WTC11 (cell line): ENCODE results near the gene POU2F3. TPM values are rescaled to one million over a fixed set of nuclear protein-coding genes. Genes with fewer than 3 reads are reported as not detected.

Experiments
- ATAC-seq: fragments of 200-7000 bp; cut with Tn5 transposase; 2 replicates; pipeline ENCODE4 v1.10.0; 2021; ENCODE audit warnings: mild to moderate bottlenecking, moderate library complexity
- CTCF ChIA-PET: fragments of 300-600 bp; sonication (Branson Sonifier 250); formaldehyde crosslinking; loops from one replicate; lab custom pipeline; 2021; ENCODE audit warnings: antibody characterized with exemption; lab: Charles Lee
- POLR2A ChIA-PET: fragments of 350-600 bp; sonication (Branson Sonifier 250); formaldehyde crosslinking; loops from one replicate; lab custom pipeline; 2021; ENCODE audit warnings: antibody characterized with exemption; lab: Charles Lee
- DNase-seq: peaks from one replicate; pipeline ENCODE4 v3.0.0; 2021; ENCODE audit warnings: low spot score
- H3K27ac Mint-ChIP-seq: 2 replicates; pipeline ENCODE4 v1.8.0; 2021; ENCODE audit warnings: mixed read lengths
- H3K27me3 Mint-ChIP-seq: 2 replicates; pipeline ENCODE4 v1.8.0; 2021; ENCODE audit warnings: low read depth, mild to moderate bottlenecking, moderate library complexity, mixed read lengths
- H3K36me3 Mint-ChIP-seq: 2 replicates; pipeline ENCODE4 v1.8.0; 2021; ENCODE audit warnings: mixed read lengths
- H3K4me1 Mint-ChIP-seq: 2 replicates; pipeline ENCODE4 v1.8.0; 2022; ENCODE audit warnings: mixed read lengths
- H3K4me3 Mint-ChIP-seq: 2 replicates; pipeline ENCODE4 v1.8.0; 2021; ENCODE audit warnings: mild to moderate bottlenecking, moderate library complexity, mixed read lengths
- H3K9me3 Mint-ChIP-seq: 2 replicates; pipeline ENCODE4 v1.8.0; 2021; ENCODE audit warnings: mixed read lengths
- ATF1 ChIP-seq: sonication (generic); formaldehyde crosslinking; IDR thresholded peaks from 2 replicates; pipeline ENCODE4 v1.8.1; 2023; ENCODE audit warnings: mild to moderate bottlenecking, moderate library complexity, missing genetic modification reagents
- ATF6 ChIP-seq: sonication (generic); formaldehyde crosslinking; IDR thresholded peaks from 2 replicates; pipeline ENCODE4 v1.8.1; 2023; ENCODE audit warnings: mild to moderate bottlenecking, missing genetic modification reagents
- CREB1 ChIP-seq: sonication (generic); formaldehyde crosslinking; IDR thresholded peaks from 2 replicates; pipeline ENCODE4 v1.8.0; 2023; ENCODE audit warnings: mild to moderate bottlenecking, missing genetic modification reagents
- E2F1 ChIP-seq: sonication (generic); formaldehyde crosslinking; IDR thresholded peaks from 2 replicates; pipeline ENCODE4 v1.8.0; 2022; ENCODE audit warnings: mild to moderate bottlenecking, missing genetic modification reagents
- E2F5 ChIP-seq: sonication (generic); formaldehyde crosslinking; IDR thresholded peaks from 2 replicates; pipeline ENCODE4 v1.8.1; 2022; ENCODE audit warnings: mild to moderate bottlenecking, moderate library complexity, missing genetic modification reagents
- ELF4 ChIP-seq: sonication (generic); formaldehyde crosslinking; IDR thresholded peaks from 2 replicates; pipeline ENCODE4 v1.8.1; 2022; ENCODE audit warnings: low read depth, mild to moderate bottlenecking, moderate library complexity, missing genetic modification reagents
- ETV6 ChIP-seq: sonication (generic); formaldehyde crosslinking; IDR thresholded peaks from 2 replicates; pipeline ENCODE4 v1.8.1; 2022; ENCODE audit warnings: mild to moderate bottlenecking, missing genetic modification reagents
- FOXP4 ChIP-seq: sonication (generic); formaldehyde crosslinking; IDR thresholded peaks from 2 replicates; pipeline ENCODE4 v1.8.0; 2022; ENCODE audit warnings: mild to moderate bottlenecking, missing genetic modification reagents
- GABPB1 ChIP-seq: sonication (generic); formaldehyde crosslinking; IDR thresholded peaks from 2 replicates; pipeline ENCODE4 v1.8.1; 2023; ENCODE audit warnings: mild to moderate bottlenecking, missing genetic modification reagents
- IRF1 ChIP-seq: sonication (generic); formaldehyde crosslinking; IDR thresholded peaks from 2 replicates; pipeline ENCODE4 v1.8.0; 2023; ENCODE audit warnings: missing genetic modification reagents
- KAT7 ChIP-seq: sonication (generic); formaldehyde crosslinking; IDR thresholded peaks from 2 replicates; pipeline ENCODE4 v1.8.1; 2023; ENCODE audit warnings: missing genetic modification reagents, mild to moderate bottlenecking, borderline replicate concordance
- NR1H2 ChIP-seq: sonication (generic); formaldehyde crosslinking; IDR thresholded peaks from 2 replicates; pipeline ENCODE4 v1.9.0; 2021; ENCODE audit warnings: mild to moderate bottlenecking, moderate library complexity, missing genetic modification reagents
- NR2C2 ChIP-seq: sonication (generic); formaldehyde crosslinking; IDR thresholded peaks from 2 replicates; pipeline ENCODE4 v1.8.0; 2022; ENCODE audit warnings: mild to moderate bottlenecking, missing genetic modification reagents
- OVOL2 ChIP-seq: fragments of 250-450 bp; sonication (Bioruptor Pico); IDR thresholded peaks from 2 replicates; pipeline ENCODE4 v1.9.0; 2021; ENCODE audit warnings: mild to moderate bottlenecking, borderline replicate concordance
- PREB ChIP-seq: sonication (generic); formaldehyde crosslinking; IDR thresholded peaks from 2 replicates; pipeline ENCODE4 v1.8.1; 2022; ENCODE audit warnings: mild to moderate bottlenecking, missing genetic modification reagents, moderate library complexity, borderline replicate concordance
- ZNF396 ChIP-seq: fragments of 250-450 bp; sonication (Bioruptor Pico); IDR thresholded peaks from 2 replicates; pipeline ENCODE4 v1.8.0; 2021; ENCODE audit warnings: mild to moderate bottlenecking, moderate library complexity, borderline replicate concordance
- ZNF512 ChIP-seq: sonication (generic); formaldehyde crosslinking; IDR thresholded peaks from 2 replicates; pipeline ENCODE4 v1.8.1; 2022; ENCODE audit warnings: missing genetic modification reagents, borderline replicate concordance
- ZNF532 ChIP-seq: fragments of 250-450 bp; sonication (Bioruptor Pico); IDR thresholded peaks from 2 replicates; pipeline ENCODE4 v1.9.0; 2021; ENCODE audit warnings: mild to moderate bottlenecking, borderline replicate concordance
- ZNF671 ChIP-seq: fragments of 250-450 bp; sonication (Bioruptor Pico); IDR thresholded peaks from 2 replicates; pipeline ENCODE4 v1.8.0; 2021; ENCODE audit warnings: mild to moderate bottlenecking
- total RNA-seq: library from RNA; stranded (reverse); gene quantifications from 3 replicates; pipeline ENCODE4 v1.2.3, GENCODE V29; 2021

The POU2F3 gene
- total RNA-seq, 1 experiment from 2014 or later: 0.61 TPM

- Mint-ChIP-seq H3K27ac (no peak overlapping the region), H3K9me3 (no peaks in the 10 kb centered on the region), H3K27me3 (peaks cover 85% of the 10 kb centered on the region), H3K4me1 (peaks cover 26% of the 10 kb centered on the region), H3K36me3 (no peaks in the 10 kb centered on the region), H3K4me3 (no peak overlapping the region)
- ATAC-seq (no peak), DNase-seq (no peak)
- ChIA-PET POLR2A (no interaction called here), CTCF (interaction anchor here (1.3 to 5.0 kb wide), 5 partner anchors 13 to 47 kb away, joined by 4 to 28 read pairs (median 11); no protein-coding TSS in a partner anchor)
- TF ChIP-seq GABPB1 (CRISPR knock-in tag) (no peak), E2F5 (CRISPR knock-in tag) (no peak), E2F1 (CRISPR knock-in tag) (no peak), ETV6 (no peak), KAT7 (no peak), NR1H2 (CRISPR knock-in tag) (no peak), ATF1 (CRISPR knock-in tag) (no peak), ELF4 (CRISPR knock-in tag) (no peak), PREB (no peak)
Observed at GRCh38 chr11:120215634-120216033, 24.3 kb upstream of the POU2F3 start.

GRCh38 chr11:120216426-120217102 is 23.4 kb upstream of the POU2F3 start:
- Mint-ChIP-seq H3K9me3 (no peaks in the 10 kb centered on the region), H3K4me1 (peaks cover 28% of the 10 kb centered on the region), H3K4me3 (no peak overlapping the region), H3K36me3 (no peaks in the 10 kb centered on the region), H3K27me3 (peaks cover 81% of the 10 kb centered on the region), H3K27ac (no peak overlapping the region)
- DNase-seq: no peak
- ChIA-PET POLR2A (no interaction called here), CTCF (interaction anchor here (1.3 to 3.4 kb wide), 4 partner anchors 12 to 87 kb away, joined by 3 to 13 read pairs (median 8); no protein-coding TSS in a partner anchor)
- ATAC-seq: no peak
- TF ChIP-seq ZNF396: no peak
- no peak for TF ChIP-seq CREB1 (CRISPR knock-in tag)
- no peak for TF ChIP-seq ZNF532
- no peak for TF ChIP-seq ZNF671 (CRISPR knock-in tag)
- TF ChIP-seq OVOL2: no peak
- TF ChIP-seq NR2C2 (CRISPR knock-in tag): no peak
- no peak for TF ChIP-seq ZNF512 (CRISPR knock-in tag)
- no peak for TF ChIP-seq FOXP4
- no peak for TF ChIP-seq E2F5 (CRISPR knock-in tag)
- TF ChIP-seq IRF1 (CRISPR knock-in tag): no peak
- TF ChIP-seq ATF6 (CRISPR knock-in tag): no peak
